HL-60/S4 (cell line): ENCODE data around the gene NEK8.
"Not testable (repeated sequence)": the region's sequence is repeated elsewhere in the genome, so short reads cannot be mapped to it uniquely, and the experiment has no call there.

Experiments
- in situ Hi-C: fragments of 300-500 bp; cut with MboI; formaldehyde crosslinking; loops from 2 replicates; pipeline ENCODE4 v1.14.3; 2022; ENCODE audit warnings: low sequenced_read_pairs

Gene NEK8

DNA sequence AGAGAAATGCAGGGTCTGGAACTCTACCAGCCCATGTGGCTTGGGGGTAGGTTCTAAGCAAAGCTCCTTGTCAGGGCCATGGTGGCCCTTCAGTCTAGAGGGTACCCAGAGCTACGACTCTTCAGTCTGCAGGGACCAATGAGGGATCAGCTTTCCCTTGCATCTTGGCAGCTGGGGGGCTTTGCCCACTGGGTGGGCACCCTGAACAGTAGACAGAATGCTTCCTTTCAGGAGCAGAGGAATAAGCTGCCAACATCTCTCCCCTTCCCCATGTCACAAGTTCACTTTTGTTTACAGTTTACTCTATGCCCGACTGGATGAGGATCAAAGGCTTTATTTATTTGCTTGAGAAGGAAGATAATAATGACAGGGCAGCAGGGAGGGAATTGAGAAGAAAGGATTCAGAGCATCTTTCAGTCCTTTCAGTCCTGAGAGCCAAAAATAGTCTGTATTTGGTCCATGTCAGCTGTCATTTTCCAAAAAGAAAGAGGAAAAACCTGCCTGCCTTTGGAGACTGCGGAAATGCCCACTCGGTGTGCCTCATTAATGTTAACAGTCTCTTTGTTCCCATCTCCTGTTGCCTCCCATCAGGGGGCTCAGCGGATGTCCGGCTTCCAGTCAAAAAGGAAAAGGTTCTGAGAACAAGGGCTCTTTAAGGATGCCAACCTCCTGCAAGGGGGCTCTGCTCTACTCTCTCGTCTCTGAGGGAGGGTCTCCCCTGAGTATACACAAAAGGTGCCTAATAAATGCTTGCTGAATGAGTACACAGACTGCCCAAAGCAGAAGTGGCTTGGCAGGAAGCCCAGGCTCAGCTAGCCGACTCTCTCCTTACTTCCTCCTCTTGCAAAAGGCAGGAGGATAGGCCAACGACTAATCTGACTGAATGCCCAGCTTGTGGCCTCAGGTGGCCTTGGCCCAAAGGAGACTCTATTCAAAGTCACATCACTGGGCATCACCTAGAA, 32.3 kb downstream of the NEK8 start:
- in situ Hi-C loops: no loop called here

DNA sequence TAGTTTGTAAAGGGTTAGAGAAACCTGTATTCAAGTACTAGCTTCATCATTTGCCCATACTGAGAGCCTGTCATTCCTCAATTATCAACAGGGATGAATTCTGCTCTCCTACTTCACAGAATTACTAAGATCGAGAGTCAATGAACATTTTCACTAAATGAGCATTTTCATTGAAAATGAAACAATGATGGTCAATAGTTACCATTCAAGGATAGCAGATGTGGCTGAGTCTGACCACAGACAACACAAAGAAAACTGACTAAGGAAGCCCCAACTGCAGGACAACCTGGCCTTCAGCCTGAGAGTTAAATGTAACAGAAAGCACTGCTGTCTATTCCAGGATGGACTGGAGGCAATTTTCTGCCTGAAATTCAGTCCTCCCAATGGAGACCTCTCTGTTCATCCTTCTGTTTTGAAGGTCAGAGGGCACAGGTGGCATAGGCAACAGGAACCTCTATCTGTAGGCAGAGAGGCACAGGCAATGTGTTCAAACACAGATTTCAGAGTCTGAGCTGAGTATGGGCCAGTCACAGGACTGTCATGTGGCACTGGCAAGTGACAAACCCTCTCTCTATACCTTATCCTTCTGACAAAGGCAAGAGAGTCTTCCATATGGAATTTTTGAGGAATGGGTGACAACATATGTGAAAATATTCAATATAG, 34.7 kb downstream of the NEK8 start:
- in situ Hi-C loops: no loop called here

DNA sequence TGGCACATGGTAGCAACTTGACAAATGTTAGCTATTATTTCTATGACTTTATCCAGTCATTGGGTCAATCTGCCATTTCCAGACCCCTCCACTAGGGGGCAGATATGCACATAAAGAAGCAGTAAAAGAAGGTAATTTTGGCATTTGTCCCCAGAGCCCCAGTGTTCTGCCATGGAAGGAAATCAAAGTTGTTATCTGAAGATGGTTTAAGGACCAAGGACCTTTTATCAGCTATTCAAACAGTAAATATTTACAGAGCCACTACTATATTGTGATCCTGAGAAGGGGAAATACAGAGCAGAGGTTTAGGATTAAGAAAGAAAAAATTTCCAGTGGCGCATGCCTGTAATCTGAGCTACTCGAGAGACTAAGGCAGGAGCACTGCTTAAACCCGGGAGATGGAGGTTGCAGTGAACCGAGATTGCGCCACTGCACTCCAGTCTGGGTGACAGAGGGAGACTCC, 35.2 kb downstream of the NEK8 start:
- in situ Hi-C loops: no loop called here

GRCh38 chr17:28765038-28765437, 36.5 kb downstream of the NEK8 start:
- in situ Hi-C loops: no loop called here

- in situ Hi-C loops: no loop called here
Measured at GRCh38 chr17:28773736-28774135, 45.1 kb downstream of the NEK8 start.

- in situ Hi-C loops: no loop called here
Measured at GRCh38 chr17:28774206-28774605, 45.6 kb downstream of the NEK8 start.

DNA sequence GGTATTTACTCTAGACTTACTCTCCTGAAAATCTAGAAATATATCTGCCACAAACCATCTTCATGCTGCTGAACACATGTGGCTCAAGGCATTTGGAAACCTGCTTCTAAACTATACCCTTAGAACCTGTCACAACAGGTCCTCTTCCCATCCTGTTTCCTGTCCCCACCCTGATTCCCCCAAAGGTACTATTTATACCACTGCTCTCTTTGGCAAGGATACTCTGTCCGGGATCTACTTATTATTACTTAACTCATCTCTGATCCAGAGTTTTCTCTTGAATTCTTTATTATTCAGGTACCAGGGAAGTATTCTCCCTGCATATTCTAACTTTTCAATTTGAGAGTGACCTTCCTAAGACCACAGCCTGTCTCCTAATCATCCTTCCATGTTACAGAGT, 48.6 kb downstream of the NEK8 start:
- in situ Hi-C loops: no loop called here

- in situ Hi-C loops: not testable (repeated sequence)
Measured at GRCh38 chr17:28779601-28780000, 51.0 kb downstream of the NEK8 start.

GRCh38 chr17:28783161-28783560, 54.6 kb downstream of the NEK8 start:
- in situ Hi-C loops: no loop called here

- in situ Hi-C loops: no loop called here
Measured at GRCh38 chr17:28788100-28788499, 59.5 kb downstream of the NEK8 start.
